ENCODE measurements around the gene PDE6D.

- TF ChIP-seq RAD21 (IDR thresholded peaks at IDR 0.05; ENCODE audit: low read depth) (no peak), EP300 (IDR thresholded peaks at IDR 0.05; ENCODE audit: borderline replicate concordance) (no peak), FOXM1 (IDR thresholded peaks at IDR 0.05; ENCODE audit: borderline replicate concordance, low read depth) (no peak)
Measured at GRCh38 chr2:231751042-231751815, 29.9 kb downstream of the PDE6D start.

Data from Ishikawa (cell line).